ENCODE data around the gene RAB3IP.

The RAB3IP gene

DNA sequence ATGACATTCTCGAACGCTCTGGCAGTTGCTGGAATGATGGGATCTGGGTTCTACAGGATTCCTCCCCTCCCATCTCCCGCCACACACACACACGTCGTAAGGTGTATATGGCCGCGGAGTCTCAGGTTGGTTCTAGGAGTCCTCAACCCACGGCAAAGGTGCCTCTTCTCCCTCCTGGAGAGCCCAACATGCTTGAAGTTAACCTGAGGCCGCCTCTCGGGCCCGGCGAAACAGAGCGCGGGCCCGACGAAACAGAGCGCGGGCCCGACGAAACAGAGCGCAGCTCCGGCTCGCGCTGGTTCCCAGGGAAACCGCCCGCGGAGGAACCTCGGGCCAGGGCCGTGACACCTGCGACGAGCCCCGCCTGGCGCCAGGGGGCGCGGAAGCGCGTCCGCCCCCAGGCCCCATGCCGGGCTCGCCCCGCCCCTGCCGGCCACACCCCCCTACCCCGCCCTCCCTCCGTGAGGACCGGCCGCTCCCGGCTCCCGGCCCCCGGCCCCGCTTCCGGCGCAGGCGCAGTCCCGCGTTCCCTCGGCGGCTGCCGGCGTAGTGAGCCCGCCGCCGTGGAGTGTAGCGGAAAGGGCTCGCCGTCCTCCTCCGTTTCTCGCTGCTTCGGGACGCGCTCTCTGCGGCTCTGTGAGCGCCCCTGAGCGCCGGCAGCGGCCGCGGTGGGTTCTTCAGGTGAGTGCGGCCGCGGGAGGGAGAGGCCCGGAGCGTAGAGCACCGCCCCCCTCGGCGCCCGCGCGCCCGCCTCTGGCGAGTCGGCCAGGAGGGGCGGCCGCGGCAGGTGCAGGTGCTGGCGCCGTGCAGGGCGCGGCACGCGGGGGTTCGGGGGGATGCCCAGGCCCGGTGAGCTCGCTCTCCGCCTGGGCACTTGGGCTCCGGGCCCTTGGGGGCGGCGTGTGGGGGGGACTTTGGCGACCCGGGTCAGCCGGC lies at the start of gene RAB3IP:
RAB3IP (plus strand) TSS at position 510 of the 936 bp plus-strand sequence. CDS start 16,549 bp downstream, outside the sequence.
- peak; percentile 89 for DNase-seq

GRCh38 chr12:69689638-69690037 lies 49.0 kb upstream of the RAB3IP start:
- peak; percentile 17 for DNase-seq

DNA sequence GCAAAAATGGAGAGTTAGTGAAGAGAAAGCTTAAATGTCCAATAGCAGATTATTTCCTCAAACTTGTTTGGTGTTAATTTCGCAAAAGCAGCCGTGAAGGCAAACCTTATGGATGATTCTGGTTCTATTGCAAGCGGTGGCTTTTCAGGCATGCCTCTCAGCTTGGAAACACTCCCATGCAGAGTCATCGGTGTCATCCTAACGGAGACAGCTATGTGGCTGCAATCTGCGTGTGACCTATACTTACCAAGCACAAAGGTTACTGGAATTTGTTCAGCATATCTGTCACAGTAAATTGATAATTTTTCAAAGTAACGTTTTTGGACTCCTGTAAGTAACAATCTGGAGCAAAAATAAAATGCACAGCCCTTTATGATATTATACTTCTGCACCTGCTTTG lies 44.5 kb upstream of the RAB3IP start:
- DNase-seq = no peak

DNA sequence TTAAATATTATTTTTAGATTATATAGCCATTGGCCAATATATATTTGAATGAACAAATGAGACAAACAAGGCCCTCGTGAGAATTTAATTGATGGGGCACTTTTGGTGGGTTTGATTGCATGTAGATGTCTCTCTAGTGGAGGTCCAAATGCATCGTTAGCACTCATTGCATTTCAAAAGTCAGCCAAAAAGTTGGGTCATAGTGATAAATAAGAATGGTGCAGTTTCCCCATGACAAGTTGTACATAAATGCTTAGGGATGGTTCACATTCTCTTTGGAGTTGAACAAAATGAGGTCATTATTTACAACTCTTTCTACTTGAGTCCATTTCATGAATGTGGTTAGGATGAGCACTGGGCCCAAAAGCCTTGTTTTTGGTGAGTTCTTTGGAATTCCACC lies 40.6 kb upstream of the RAB3IP start:
- peak; percentile 31 for DNase-seq

DNA sequence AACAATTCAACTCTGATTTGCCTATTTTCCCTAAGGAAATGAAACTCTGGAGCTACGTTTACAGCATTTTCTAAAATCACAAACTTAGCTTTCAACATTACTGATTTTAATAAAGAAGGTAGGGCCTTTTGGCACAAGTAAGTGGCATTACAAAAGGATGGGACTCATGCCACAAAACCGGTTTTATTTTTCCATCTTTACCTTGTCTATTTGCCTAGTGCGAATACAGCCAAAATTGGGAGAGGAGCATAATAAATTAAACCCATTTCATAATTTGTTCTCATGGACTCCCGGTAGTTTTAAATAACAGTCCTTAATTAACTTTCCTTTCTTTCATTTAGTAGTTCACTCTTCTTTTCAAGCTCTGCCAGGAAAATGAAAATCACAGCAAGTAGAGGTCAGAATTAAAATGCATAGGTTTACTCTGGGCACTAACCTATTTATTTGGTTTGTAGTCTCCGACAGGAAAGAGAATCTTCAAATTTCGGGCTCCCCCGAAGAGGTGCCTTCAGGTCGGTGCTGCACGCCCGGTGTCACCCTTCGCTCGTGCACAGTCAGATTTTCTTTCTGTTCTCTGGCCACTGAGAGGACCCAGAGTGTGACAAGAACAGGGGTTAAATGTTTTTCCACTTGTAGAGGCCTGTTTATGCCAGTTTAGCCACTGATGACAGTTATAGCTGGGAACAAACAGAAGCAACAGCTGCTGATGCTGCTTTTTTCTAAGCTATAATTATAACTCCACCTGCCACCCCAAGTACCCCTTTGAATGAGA lies 39.7 kb upstream of the RAB3IP start, which contains the start of gene BEST3:
BEST3 (minus strand) TSS at position 535 of the 772 bp plus-strand sequence. CDS start 1,505 bp downstream, outside the sequence.
- peak; percentile 95 for DNase-seq

GRCh38 chr12:69701826-69702225 lies 36.8 kb upstream of the RAB3IP start:
- DNase-seq = peak; percentile 89

- DNase-seq = peak; percentile 51
Observed at GRCh38 chr12:69703146-69703642, 35.5 kb upstream of the RAB3IP start.

GRCh38 chr12:69704357-69704756 lies 34.3 kb upstream of the RAB3IP start:
- no peak for DNase-seq

DNA sequence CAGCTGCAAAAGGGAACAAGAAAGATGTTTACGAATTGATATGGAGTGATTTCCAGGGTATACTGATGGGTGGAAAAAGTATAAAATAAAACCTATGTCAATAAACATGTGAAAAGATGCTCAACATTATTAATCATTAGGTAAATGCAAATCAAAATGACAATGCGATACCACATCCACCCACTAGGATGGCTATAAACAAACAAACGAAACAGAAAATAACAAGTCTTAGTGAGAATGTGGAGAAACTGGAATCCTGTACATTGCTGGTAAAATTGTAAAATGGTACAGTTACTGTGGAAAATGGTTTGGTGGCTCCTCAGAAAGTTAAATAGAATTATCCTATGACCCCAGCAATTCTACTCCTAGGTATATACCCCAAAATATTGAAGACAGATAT lies 30.0 kb upstream of the RAB3IP start:
- no peak for DNase-seq

DNA sequence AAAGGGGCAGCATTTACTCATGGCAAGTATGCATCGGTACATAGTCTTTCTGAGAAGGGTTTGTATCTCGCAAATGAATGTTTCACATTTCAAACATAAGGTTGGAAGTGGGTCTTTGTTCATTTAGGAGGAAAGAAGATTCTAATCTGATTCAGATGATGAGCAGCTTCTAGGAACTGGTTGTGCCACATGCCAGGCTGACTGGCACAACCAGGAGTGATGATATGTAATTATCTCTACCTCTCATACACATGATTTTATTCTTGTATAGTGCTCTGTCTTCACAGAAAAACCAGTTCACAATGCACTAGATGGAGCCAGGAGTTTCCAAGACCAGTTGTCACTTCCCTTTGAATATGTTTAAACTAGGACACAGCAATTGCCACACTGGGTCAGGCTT lies 25.8 kb upstream of the RAB3IP start:
- DNase-seq = peak; percentile 12

GRCh38 chr12:69714542-69714941 lies 24.1 kb upstream of the RAB3IP start:
- no peak for DNase-seq

GRCh38 chr12:69719336-69720316 lies 19.0 kb upstream of the RAB3IP start:
- peak; percentile 84 for DNase-seq

GRCh38 chr12:69720750-69721149 lies 17.9 kb upstream of the RAB3IP start:
- DNase-seq = peak; percentile 11

DNA sequence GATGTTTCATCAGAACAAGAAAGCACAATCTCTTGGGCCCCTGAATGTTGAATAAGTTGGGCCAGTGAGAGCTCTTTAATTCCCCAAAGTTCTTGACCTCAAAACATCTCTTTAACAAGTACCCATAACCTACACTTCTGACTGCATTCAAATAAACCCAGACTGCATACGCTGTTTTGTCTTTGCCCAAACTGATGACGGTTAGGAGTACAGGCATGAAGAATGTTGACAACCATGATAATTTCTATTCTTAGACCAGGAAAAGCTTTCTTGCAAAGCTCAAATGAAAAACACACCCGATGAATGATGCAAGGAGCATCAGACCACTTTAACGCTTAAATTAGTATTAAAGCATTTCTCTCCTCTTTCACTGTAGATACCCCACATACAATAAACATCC lies 11.7 kb upstream of the RAB3IP start:
- DNase-seq = no peak

- DNase-seq = no peak
Observed at GRCh38 chr12:69732088-69732487, 6.6 kb upstream of the RAB3IP start.

DNA sequence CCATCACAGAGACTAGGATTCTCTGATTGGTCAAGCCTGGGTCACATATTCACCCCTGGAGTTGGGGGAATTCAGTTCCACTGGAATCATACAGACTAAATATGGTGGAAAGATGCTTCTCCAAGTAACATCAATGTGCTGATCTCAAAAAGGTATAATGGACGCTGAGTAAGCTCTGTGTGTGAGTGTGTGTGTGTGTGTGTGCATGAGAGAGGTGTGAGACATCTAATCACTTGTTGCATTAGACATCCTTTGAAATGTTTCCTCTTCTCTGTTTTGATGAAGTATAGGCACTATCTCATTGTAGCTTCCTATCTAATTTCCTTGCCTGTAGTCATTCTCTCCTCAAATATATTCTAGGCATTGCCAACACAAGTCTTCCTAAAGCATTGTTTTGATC lies 5.0 kb upstream of the RAB3IP start:
- no peak for DNase-seq

DNA sequence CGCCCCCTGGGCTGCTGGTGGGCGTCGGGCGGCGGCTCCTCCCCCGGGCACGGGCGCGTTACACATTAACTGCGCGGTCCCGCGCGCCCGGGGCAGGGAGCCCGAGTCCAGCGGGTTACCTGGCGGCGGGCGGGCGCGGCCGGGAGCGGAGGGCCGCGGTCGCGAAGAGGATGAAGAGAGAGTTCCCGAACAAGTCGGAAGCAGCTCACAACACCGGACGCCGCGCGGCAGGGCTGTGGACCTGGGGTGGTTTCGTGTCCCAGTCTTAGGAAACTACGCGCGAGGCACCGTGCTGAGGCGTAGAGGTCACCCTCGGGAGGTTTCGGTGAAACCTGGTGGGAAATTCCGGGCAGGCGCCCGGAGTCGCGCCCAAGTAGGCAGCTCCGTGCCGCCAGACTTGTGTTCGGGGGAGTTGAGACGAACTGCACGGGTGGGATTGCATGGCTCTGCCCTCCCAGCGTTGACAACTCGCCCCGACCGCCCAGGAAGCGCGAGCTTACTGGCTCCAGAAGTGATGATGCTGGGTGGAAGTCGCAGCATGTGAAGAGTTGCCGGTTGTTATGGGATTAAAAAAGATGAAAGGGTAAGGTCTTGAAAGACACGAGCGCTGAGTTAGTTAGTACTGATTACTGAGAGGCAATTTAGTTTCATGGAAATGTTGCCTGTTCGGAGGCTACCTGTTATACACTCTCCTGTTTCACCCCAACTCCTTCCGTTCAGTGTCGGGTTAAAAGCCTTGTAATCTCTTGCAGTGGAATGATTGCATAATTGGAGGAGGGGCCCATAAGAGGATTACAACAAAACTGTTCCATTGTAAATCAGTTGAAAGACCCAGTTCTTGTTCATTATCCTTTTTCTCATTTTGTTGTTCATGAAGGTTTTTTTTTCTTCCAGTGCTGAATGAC lies 879 bp downstream of the RAB3IP start:
- peak; percentile 79 for DNase-seq

DNA sequence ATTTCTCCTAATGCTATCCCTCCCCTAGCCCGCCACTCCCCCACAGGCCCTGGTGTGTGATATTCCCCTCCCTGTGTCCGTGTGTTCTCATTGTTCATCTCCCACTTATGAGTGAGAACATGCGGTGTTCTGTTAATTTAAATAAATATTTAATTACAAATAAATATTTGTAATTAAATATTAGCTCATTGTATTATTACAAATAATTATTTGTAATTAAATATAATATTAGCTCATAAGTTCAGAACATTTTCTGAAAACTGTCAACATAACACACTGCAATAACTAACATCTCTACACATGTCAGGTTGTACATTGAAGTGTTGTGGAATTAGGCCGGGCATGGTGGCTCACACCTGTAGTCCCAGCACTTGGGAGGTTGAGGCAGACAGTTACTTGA lies 5.4 kb downstream of the RAB3IP start:
- no peak for DNase-seq

DNA sequence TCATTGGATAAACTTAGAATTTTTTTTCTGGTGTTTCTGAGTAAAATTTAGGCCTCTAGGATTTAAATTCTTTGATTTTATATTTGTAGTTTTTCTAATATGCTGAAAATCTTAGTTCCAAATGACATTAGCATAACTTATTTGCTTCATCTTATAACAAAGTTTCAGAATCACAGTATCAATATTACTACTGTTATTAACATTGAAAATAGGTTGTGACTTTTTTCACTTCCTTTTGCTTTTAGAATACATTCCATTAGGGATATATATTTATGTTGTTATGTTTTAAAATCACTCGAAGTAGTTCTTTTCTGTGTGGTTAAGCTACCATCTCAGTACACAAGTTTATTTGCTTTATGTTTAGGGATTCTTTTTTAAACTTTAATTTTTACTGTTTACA lies 12.8 kb downstream of the RAB3IP start:
- no peak for DNase-seq

DNA sequence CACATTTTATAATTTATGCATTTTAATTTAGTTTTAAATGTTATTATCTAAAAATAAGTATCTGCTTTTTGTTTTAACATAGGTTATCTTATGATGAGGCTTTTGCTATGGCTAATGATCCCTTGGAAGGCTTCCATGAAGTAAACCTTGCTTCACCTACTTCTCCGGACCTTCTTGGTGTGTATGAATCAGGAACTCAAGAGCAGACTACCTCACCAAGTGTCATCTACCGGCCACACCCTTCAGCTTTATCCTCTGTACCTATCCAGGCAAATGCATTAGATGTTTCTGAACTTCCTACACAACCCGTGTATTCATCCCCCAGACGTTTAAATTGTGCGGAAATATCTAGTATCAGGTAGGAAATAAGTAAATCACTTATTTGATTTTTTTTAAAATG lies 16.6 kb downstream of the RAB3IP start:
- DNase-seq = no peak

GRCh38 chr12:69756088-69756755 lies 17.6 kb downstream of the RAB3IP start:
- DNase-seq = no peak

All from NCI-H69 (cell line).